ENCODE results near the gene DMWD.

Gene DMWD, protein sequence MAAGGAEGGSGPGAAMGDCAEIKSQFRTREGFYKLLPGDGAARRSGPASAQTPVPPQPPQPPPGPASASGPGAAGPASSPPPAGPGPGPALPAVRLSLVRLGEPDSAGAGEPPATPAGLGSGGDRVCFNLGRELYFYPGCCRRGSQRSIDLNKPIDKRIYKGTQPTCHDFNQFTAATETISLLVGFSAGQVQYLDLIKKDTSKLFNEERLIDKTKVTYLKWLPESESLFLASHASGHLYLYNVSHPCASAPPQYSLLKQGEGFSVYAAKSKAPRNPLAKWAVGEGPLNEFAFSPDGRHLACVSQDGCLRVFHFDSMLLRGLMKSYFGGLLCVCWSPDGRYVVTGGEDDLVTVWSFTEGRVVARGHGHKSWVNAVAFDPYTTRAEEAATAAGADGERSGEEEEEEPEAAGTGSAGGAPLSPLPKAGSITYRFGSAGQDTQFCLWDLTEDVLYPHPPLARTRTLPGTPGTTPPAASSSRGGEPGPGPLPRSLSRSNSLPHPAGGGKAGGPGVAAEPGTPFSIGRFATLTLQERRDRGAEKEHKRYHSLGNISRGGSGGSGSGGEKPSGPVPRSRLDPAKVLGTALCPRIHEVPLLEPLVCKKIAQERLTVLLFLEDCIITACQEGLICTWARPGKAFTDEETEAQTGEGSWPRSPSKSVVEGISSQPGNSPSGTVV

GRCh38 chr19:45792470-45793177, at the start of gene DMWD:
Gene DMWD, minus strand, starts transcription at chr19:45792845. Its CDS starts 89 bp downstream, at chr19:45792756.
- in situ Hi-C loops (cut with HindIII; ENCODE audit: low sequenced_read_pairs): no loop called here

DNA sequence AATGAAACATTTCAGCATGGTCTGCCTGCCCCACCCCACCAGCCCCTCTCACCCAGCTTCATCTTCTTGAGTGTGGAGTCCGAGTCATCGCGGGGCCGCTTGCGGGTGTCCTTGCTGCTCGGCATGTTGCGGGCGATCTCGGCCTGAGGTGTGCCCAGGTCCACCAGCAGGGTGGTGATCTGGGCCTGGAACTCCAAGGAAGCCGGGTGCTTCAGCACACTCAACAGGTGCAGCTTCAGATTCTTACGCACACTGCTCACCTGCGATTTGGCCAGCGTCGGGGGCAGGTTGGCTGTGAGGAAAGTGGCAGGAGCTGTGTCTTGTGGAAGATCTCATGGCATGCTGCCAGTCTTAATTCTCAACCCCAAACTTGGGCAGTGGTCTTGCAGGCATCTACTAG, 49.6 kb upstream of the DMWD start:
- in situ Hi-C loops (cut with HindIII; ENCODE audit: low sequenced_read_pairs): no loop called here

GRCh38 chr19:45834970-45835369, 42.3 kb upstream of the DMWD start:
- in situ Hi-C loops (cut with HindIII; ENCODE audit: low sequenced_read_pairs): no loop called here

GRCh38 chr19:45828945-45829344, 36.3 kb upstream of the DMWD start:
- in situ Hi-C loops (cut with HindIII; ENCODE audit: low sequenced_read_pairs): no loop called here

DNA sequence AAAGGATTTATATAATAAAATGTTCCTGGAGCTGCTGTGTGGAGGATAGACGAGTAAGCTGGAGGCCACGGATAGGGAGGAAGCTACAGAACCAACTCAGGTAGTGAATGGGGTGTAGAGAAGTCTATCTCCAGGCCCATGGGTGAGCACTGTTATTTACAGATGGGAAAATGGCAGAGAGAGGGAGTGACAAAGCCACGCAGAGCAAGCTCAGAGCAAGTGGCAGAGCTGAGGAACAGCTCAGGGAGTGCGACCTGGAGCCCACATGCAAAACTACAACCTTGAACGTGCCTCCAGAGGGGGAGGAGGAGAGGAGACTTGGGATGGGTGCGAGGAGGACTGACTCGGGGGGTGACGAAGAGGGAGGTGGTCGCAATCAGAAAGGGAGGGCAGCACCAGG, 35.9 kb upstream of the DMWD start:
- in situ Hi-C loops (cut with HindIII; ENCODE audit: low sequenced_read_pairs): no loop called here

- in situ Hi-C loops (cut with HindIII; ENCODE audit: low sequenced_read_pairs): no loop called here
Observed at GRCh38 chr19:45827459-45828093, 34.9 kb upstream of the DMWD start.

GRCh38 chr19:45826934-45827333, 34.3 kb upstream of the DMWD start:
- in situ Hi-C loops (cut with HindIII; ENCODE audit: low sequenced_read_pairs): no loop called here

DNA sequence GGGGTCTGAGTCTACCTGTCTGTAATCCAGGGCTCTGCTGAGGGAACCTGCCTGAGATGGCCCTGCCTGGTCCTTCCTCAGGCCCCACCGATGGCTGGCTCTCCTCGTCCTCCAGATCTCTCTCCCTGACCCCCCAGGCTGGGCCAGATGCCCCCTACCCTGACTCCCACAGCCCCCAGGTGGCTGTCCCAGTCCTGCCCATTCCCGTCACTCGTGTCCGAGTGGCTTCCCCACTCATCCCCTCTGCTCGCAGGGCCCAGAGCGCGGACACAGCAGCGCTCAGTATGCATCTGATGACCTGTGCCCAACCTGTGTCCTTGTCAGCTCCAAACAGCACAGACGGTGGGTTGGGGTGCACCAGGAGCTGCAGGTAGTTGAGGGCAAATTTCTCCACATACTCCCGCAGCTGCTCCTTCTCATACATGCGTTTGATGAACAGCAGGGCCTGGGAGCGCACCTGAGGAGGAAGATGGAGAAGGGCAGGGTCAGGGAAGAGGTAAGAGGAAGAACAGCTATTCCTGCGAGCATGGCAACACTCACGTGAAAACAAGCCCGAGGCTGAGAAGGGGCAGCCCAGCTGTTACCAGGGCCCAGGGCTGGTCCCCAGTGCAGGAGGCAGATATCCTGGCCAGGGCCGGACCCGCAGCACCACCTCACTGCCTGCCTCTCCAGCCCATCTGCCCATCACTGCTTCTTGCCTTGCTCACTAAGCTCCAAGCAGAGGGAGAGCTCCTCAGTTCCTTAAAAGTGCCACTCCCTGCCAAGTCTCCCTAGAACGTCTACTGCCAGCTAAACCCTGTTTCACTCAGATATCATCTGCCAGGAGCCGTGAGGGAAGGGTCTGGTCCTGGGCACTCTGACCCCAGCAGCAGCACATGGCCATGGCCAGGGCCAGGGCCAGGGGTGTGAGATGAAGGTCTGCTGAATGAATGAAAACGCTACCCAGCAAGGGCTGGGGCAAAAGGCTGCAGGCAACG, 33.6 kb upstream of the DMWD start:
- in situ Hi-C loops (cut with HindIII; ENCODE audit: low sequenced_read_pairs): no loop called here

DNA sequence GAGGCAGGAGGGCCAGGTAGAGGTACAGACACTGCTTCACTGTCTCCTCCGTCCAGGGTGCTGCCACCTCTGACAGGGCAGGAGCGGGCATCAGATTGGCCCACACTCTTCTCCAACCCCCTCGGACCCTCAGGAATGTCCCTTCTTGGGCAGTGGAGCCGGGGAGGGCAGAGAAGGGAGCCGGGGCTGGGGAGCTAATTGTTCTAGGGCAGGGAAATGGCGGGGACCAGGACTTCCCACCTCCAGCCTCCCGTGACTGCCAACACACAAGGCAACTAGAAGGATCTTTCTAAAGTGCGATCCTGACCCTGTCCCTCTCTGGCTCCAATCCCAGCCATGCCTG, 32.6 kb upstream of the DMWD start:
- in situ Hi-C loops (cut with HindIII; ENCODE audit: low sequenced_read_pairs): no loop called here

- in situ Hi-C loops (cut with HindIII; ENCODE audit: low sequenced_read_pairs): no loop called here
Observed at GRCh38 chr19:45824531-45825262, 32.1 kb upstream of the DMWD start.

- in situ Hi-C loops (cut with HindIII; ENCODE audit: low sequenced_read_pairs): no loop called here
Observed at GRCh38 chr19:45824041-45824471, 31.4 kb upstream of the DMWD start.

DNA sequence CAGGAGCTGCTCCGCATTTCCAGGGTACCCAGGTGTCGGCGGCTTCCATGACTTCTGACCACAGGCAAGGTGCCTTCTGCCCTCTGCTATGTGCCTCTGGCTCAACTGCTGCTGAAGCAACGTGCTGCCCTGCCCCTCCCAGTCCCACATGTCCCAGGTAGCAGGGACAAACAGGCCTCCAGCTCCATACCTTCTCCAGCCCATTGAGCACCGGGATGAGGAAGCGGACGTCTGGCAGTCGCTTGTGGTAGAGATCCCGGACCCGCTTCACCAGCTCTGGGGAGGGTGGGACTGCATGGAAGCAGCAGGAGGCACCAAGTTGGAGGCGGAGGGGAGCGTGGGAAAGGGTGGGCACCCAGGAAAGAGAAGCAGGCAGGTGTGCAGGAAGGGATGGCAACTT, 30.5 kb upstream of the DMWD start:
- in situ Hi-C loops (cut with HindIII; ENCODE audit: low sequenced_read_pairs): no loop called here

DNA sequence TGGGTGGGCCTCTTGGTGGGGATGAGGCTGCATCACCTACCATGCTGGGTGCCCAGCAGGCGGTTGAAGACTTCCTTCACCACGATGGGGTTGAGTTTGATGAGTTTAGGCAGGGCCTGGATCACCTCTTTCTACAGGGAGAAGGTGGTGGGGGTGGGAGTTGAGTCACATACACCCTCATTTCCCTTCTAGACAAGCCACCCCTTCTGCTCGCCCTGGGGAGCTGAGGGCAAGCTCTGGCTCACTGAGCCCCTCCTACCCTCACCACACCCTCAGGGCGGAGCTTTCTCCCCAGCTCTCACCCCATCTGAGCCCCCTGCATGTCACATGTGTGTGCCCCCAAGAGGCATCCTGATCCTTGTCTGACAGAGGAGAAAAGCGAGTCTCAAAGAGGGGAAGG, 30.1 kb upstream of the DMWD start:
- in situ Hi-C loops (cut with HindIII; ENCODE audit: low sequenced_read_pairs): no loop called here

DNA sequence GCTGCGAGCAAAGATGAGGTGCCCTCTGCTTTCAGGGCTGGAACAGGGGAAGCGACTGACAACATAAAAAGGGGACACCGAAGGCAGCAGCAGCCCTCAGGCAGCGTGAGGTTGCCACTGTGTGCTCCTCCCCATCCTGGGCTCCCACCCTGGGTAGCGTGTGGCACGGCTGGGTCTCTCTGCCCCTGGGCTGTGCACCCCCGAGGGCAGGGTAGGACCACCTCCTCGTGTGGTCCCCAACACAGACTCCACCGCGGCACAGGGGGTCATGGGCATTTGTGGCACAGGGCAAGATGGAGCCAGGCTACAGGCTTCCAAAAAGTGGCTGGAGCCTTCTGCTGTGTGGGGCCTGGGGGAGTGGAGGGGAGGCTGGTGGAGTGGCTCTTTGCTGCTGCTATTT, 28.9 kb upstream of the DMWD start:
- in situ Hi-C loops (cut with HindIII; ENCODE audit: low sequenced_read_pairs): no loop called here

GRCh38 chr19:45821103-45821521, 28.5 kb upstream of the DMWD start:
- in situ Hi-C loops (cut with HindIII; ENCODE audit: low sequenced_read_pairs): no loop called here

- in situ Hi-C loops (cut with HindIII; ENCODE audit: low sequenced_read_pairs): no loop called here
Observed at GRCh38 chr19:45820413-45821102, 27.9 kb upstream of the DMWD start.

- in situ Hi-C loops (cut with HindIII; ENCODE audit: low sequenced_read_pairs): no loop called here
Observed at GRCh38 chr19:45819769-45820168, 27.1 kb upstream of the DMWD start.

- in situ Hi-C loops (cut with HindIII; ENCODE audit: low sequenced_read_pairs): no loop called here
Observed at GRCh38 chr19:45817725-45818301, 25.2 kb upstream of the DMWD start.

All from DLD1 (cell line).